ENCODE results near the gene CDKAL1.

DNA sequence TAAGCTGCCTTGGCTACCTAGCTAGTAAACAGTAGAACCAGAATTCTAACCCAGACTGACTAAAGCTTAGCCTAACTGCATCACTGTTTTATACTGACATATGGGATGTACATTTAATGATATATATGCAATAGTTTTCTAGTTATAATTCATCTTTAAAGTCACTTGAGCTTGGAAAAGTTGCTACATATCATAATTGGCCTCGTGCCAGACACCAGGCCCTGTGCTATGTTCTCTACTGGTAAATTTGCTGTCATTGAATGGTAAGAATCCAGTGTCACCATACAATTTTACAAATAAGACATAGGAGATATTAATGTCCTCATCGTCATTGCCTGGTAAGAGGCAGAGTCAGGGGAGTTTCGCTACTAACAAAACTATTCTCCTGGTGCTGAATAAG is 396.8 kb downstream of the CDKAL1 start:
- TF ChIP-seq SETDB1 (IDR thresholded peaks at IDR 0.05; ENCODE audit: low read length) (no peak), HDAC2 (IDR thresholded peaks at IDR 0.05) (no peak), CTCF (IDR thresholded peaks at IDR 0.05 in 2 of 3, conservative IDR thresholded peaks at IDR 0.05 in 1 of 3; ENCODE audit: insufficient read depth in 2 of 3, low read depth in 1 of 3, low read length in 3 of 3) (no peak), ZNF165 (CRISPR knock-in tag; IDR thresholded peaks at IDR 0.05; ENCODE audit: borderline replicate concordance) (no peak)
- TF ChIP-seq, protein P1, sequence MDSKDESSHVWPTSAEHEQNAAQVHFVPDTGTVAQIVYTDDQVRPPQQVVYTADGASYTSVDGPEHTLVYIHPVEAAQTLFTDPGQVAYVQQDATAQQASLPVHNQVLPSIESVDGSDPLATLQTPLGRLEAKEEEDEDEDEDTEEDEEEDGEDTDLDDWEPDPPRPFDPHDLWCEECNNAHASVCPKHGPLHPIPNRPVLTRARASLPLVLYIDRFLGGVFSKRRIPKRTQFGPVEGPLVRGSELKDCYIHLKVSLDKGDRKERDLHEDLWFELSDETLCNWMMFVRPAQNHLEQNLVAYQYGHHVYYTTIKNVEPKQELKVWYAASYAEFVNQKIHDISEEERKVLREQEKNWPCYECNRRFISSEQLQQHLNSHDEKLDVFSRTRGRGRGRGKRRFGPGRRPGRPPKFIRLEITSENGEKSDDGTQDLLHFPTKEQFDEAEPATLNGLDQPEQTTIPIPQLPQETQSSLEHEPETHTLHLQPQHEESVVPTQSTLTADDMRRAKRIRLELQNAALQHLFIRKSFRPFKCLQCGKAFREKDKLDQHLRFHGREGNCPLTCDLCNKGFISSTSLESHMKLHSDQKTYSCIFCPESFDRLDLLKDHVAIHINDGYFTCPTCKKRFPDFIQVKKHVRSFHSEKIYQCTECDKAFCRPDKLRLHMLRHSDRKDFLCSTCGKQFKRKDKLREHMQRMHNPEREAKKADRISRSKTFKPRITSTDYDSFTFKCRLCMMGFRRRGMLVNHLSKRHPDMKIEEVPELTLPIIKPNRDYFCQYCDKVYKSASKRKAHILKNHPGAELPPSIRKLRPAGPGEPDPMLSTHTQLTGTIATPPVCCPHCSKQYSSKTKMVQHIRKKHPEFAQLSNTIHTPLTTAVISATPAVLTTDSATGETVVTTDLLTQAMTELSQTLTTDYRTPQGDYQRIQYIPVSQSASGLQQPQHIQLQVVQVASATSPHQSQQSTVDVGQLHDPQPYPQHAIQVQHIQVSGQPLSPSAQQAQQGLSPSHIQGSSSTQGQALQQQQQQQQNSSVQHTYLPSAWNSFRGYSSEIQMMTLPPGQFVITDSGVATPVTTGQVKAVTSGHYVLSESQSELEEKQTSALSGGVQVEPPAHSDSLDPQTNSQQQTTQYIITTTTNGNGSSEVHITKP (IDR thresholded peaks at IDR 0.05; ENCODE audit: partially characterized antibody), result no peak

Data from K562 (cell line).